ENCODE results near the gene FAM83D.

GRCh38 chr20:38999965-39000910 is 74.0 kb downstream of the FAM83D start:
- TF ChIP-seq CTCF (IDR thresholded peaks at IDR 0.05) (no peak), POLR2A (IDR thresholded peaks at IDR 0.05; ENCODE audit: low read depth) (no peak), POLR2AphosphoS5 (IDR thresholded peaks at IDR 0.05) (no peak)

Data from esophagus muscularis mucosa (tissue), 3 donors.